SU-DHL-6 (cell line): ENCODE results near the gene BRIP1.

ENCODE experiments used
- EZH2phosphoT487 ChIP-seq: fragments of 200-600 bp; sonication (generic), shearing (Covaris generic); conservative IDR thresholded peaks from 2 replicates; pipeline ENCODE4 v1.6.1; 2018; ENCODE audit warnings: mild to moderate bottlenecking, antibody characterized with exemption, low read length, moderate library complexity, mixed read lengths
- TF ChIP-seq, protein P1 (sequence below): fragments of 200-600 bp; sonication (generic); IDR thresholded peaks from one replicate; pipeline ENCODE4 v1.5.1; 2017; ENCODE audit warnings: antibody characterized with exemption, mild to moderate bottlenecking, low read length, moderate library complexity; ENCODE audit not compliant: insufficient read depth, poor library complexity, severe bottlenecking

DNA sequence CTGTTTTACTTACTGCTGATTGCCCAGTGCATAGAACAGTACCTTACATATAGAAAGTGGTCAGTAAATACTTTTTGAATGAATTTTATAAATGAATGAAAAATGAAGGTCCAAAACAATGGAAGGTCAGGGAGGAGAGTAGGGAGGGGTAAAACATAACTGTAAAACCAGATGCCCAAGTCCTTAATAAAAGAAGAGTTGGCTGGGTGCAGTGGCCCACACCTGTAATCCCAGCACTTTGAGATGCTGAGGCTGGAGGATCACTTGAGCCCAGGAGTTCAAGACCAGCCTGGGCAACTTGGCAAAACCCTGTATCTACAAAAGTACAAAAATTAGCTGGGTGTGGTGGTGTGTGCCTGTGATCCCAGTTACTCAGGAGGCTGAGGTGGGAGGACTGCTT, 108.2 kb downstream of the BRIP1 start:
- TF ChIP-seq, protein P1, sequence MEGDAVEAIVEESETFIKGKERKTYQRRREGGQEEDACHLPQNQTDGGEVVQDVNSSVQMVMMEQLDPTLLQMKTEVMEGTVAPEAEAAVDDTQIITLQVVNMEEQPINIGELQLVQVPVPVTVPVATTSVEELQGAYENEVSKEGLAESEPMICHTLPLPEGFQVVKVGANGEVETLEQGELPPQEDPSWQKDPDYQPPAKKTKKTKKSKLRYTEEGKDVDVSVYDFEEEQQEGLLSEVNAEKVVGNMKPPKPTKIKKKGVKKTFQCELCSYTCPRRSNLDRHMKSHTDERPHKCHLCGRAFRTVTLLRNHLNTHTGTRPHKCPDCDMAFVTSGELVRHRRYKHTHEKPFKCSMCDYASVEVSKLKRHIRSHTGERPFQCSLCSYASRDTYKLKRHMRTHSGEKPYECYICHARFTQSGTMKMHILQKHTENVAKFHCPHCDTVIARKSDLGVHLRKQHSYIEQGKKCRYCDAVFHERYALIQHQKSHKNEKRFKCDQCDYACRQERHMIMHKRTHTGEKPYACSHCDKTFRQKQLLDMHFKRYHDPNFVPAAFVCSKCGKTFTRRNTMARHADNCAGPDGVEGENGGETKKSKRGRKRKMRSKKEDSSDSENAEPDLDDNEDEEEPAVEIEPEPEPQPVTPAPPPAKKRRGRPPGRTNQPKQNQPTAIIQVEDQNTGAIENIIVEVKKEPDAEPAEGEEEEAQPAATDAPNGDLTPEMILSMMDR, result no peak
- TF ChIP-seq EZH2phosphoT487, result no peak
